ENCODE measurements around the gene KLHL40. TPM values are rescaled to one million over a fixed set of nuclear protein-coding genes. Genes with fewer than 3 reads are reported as not detected.

KLHL40 gene
- total RNA-seq, 1 donor = not detected

DNA sequence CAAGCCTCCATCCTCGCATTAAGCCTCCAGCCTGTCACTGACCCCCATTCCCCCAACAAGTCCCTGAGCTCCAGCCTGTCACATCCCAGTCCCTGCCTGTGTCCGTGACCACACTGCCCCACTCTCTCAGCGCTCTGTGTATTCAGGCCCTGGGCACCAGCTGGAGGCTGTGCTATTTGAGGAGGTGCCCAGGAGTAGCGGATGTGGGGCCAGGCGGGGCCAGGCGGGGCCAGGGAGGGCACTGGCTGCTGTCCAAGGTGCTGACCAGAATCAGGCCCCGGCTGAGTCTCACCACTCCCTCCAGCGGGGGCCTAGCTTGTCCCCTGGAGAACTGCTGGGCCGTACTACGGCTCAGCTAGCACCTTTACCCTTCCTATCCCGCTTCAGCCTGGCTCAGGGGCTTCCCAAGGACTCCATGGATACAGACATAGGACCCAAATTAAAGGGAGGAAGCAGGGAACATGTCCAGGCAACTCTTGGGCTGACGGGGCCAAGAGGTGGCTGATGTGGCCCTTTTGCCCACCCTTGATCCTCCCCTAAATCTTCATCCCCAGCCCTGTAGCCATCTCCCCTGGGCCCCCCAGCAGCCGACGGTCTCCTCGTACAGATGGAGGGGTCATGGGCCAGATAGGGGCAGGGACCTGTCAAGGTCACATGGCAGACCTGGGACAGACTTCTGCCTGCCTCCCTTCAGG, 16.2 kb downstream of the KLHL40 start:
- Histone ChIP-seq H4K20me1 (ENCODE audit: insufficient read depth, low read length) (no peaks in the 10 kb centered on the region), H3K27me3 (ENCODE audit: insufficient read depth, low read length) (peaks cover 3% of the 10 kb centered on the region), H3K36me3 (ENCODE audit: insufficient read depth, low read length) (no peaks in the 10 kb centered on the region), H3K9me3 (ENCODE audit: low read depth, low read length) (no peaks in the 10 kb centered on the region), H3K4me1 (ENCODE audit: insufficient read depth, low read length) (no peaks in the 10 kb centered on the region), H2AFZ (ENCODE audit: low read length) (no peak overlapping the region), H3K4me2 (ENCODE audit: insufficient read depth, low read length) (no peak overlapping the region), H3K79me2 (ENCODE audit: insufficient read depth, low read length) (no peaks in the 10 kb centered on the region), H3K27ac (ENCODE audit: low read depth, low read length) (no peak overlapping the region), H3K4me3 (ENCODE audit: insufficient read depth, low read length) (no peak overlapping the region)
- peak; percentile 95 for DNase-seq (ENCODE audit: insufficient read length, low spot score, missing footprints)
- TF ChIP-seq, protein P1, sequence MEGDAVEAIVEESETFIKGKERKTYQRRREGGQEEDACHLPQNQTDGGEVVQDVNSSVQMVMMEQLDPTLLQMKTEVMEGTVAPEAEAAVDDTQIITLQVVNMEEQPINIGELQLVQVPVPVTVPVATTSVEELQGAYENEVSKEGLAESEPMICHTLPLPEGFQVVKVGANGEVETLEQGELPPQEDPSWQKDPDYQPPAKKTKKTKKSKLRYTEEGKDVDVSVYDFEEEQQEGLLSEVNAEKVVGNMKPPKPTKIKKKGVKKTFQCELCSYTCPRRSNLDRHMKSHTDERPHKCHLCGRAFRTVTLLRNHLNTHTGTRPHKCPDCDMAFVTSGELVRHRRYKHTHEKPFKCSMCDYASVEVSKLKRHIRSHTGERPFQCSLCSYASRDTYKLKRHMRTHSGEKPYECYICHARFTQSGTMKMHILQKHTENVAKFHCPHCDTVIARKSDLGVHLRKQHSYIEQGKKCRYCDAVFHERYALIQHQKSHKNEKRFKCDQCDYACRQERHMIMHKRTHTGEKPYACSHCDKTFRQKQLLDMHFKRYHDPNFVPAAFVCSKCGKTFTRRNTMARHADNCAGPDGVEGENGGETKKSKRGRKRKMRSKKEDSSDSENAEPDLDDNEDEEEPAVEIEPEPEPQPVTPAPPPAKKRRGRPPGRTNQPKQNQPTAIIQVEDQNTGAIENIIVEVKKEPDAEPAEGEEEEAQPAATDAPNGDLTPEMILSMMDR (IDR thresholded peaks at IDR 0.05; ENCODE audit: extremely low read depth, low read depth, low read length) = no peak

DNA sequence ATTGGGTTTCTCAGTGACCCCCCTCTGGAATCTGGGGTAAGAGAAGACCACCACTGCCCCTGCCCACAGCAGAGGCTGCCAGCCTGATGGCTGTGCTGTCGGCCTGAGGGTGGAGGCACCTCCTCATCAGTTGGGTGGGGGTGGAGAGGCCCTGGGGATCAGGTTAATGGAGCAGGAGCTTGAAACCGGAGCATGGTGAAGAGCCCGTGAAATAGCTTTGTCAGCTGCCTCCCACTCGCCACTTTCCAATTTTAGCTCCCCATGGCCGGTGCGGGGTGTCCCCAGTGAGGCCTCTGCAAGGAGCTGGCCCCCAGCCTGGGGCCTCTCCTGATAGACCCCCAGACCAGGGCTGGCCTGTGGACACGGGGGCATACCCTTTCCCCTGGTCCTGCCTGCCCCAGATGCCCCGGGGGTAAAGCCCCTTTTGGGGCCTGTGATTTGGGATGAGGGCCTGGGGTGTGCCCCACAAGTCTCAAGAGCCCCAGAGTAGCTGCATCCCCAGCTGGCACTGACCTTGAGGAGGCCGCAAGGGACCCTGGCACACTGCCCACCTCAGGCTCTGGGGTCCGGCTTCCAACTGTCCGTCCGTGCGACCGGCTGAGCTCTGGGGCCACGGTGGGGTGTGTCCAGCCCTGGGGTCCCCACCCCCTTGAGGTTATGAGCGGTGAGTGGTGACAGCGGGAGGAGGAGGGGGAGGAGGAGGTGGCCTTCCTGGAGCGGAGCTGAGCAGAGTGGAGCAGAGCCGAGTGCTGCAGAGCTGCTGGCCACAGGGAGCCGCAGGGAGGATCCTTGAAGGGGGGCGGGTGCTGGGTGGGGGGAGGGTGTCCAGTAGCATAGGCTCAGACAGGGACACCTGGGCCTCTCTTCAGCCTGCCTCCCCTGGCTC, 17.0 kb downstream of the KLHL40 start, which contains the start of gene HHATL:
HHATL (minus strand) TSS at position 733 of the 886 bp plus-strand sequence. CDS start 1,972 bp downstream, outside the sequence.
- H3K27ac ChIP-seq (ENCODE audit: low read depth, low read length) = no peak within 1 kb of the TSS
- H3K4me3 ChIP-seq (ENCODE audit: insufficient read depth, low read length) = no peak within 1 kb of the TSS
- H3K4me2 ChIP-seq (ENCODE audit: insufficient read depth, low read length) = no peak within 1 kb of the TSS
- peak; percentile 78 for DNase-seq (ENCODE audit: insufficient read length, low spot score, missing footprints)
- TF ChIP-seq, protein P1 (IDR thresholded peaks at IDR 0.05; ENCODE audit: extremely low read depth, low read depth, low read length) = no peak
- H3K4me1 ChIP-seq (ENCODE audit: insufficient read depth, low read length) = no peaks in the 10 kb centered on the region
- no peak within 1 kb of the TSS for H2AFZ ChIP-seq (ENCODE audit: low read length)
- no peaks in the 10 kb centered on the region for H3K9me3 ChIP-seq (ENCODE audit: low read depth, low read length)
- no peaks in the 10 kb centered on the region for H4K20me1 ChIP-seq (ENCODE audit: insufficient read depth, low read length)
- peaks cover 4% of the 10 kb centered on the region for H3K27me3 ChIP-seq (ENCODE audit: insufficient read depth, low read length)
- no peaks in the 10 kb centered on the region for H3K36me3 ChIP-seq (ENCODE audit: insufficient read depth, low read length)
- H3K79me2 ChIP-seq (ENCODE audit: insufficient read depth, low read length) = no peaks in the 10 kb centered on the region

DNA sequence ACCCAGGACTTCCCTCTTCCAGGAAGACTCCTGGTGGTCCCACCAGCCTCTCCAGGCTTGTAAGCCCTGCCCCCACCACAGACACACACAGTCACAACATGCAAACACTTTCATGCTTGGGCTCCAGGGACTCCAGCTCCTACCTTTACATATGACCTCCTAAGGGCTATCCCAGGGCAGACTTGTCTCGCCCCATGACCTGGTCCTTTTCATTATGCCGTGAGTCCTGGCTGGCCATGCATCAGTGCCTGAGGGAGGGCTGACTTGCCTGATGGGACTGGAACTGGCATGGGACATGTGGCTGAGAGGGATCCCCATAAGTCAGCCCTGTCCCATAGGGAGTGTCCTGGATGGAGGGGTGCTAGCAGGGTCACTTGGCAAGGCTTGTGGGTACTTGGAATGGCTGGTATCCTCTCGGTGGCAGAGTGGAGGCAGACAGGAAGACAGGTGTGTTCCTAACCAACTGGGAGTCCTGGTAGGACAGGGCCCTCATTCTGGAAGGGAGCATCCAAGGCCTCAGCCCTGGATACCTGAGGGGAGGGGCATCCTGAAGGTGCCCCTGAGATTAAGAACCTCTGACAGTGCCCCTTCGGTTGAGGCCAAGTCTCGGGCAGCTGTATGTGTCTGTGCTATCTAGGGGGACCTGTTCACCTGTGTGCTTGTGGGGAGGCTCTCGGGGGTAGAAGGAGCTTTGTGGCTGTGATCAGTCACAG, 17.8 kb downstream of the KLHL40 start:
- no peak overlapping the region for H3K4me2 ChIP-seq (ENCODE audit: insufficient read depth, low read length)
- H3K79me2 ChIP-seq (ENCODE audit: insufficient read depth, low read length) = no peaks in the 10 kb centered on the region
- H3K36me3 ChIP-seq (ENCODE audit: insufficient read depth, low read length) = no peaks in the 10 kb centered on the region
- peak; percentile 91 for DNase-seq (ENCODE audit: insufficient read length, low spot score, missing footprints)
- TF ChIP-seq, protein P1 (IDR thresholded peaks at IDR 0.05; ENCODE audit: extremely low read depth, low read depth, low read length) = no peak
- H3K4me3 ChIP-seq (ENCODE audit: insufficient read depth, low read length) = no peak overlapping the region
- no peaks in the 10 kb centered on the region for H3K9me3 ChIP-seq (ENCODE audit: low read depth, low read length)
- H3K4me1 ChIP-seq (ENCODE audit: insufficient read depth, low read length) = no peaks in the 10 kb centered on the region
- H4K20me1 ChIP-seq (ENCODE audit: insufficient read depth, low read length) = no peaks in the 10 kb centered on the region
- no peak overlapping the region for H3K27ac ChIP-seq (ENCODE audit: low read depth, low read length)
- H2AFZ ChIP-seq (ENCODE audit: low read length) = no peak overlapping the region
- H3K27me3 ChIP-seq (ENCODE audit: insufficient read depth, low read length) = peaks cover 4% of the 10 kb centered on the region
